HG03457 (cell line): ENCODE results near the gene SETD1B.
"Not testable (repeated sequence)": the region's sequence is repeated elsewhere in the genome, so short reads cannot be mapped to it uniquely, and the experiment has no call there.

ENCODE experiments used
- ATAC-seq: cut with Tn5 transposase; IDR thresholded peaks from one replicate; pipeline ENCODE4 v1.9.1; 2021; ENCODE audit warnings: moderate number of reproducible peaks; ENCODE audit not compliant: unreplicated experiment

Gene SETD1B

GRCh38 chr12:121779422-121779895 lies 24.4 kb upstream of the SETD1B start:
- ATAC-seq, result no peak

- no peak for ATAC-seq
These were observed 23.4 kb upstream of the SETD1B start for GRCh38 chr12:121780429-121780828.

GRCh38 chr12:121781484-121781997 lies 22.3 kb upstream of the SETD1B start:
- peak; percentile 17 for ATAC-seq

GRCh38 chr12:121781998-121782979 lies 21.5 kb upstream of the SETD1B start:
- ATAC-seq, result peak; percentile 46

GRCh38 chr12:121783766-121784165 lies 20.0 kb upstream of the SETD1B start:
- no peak for ATAC-seq

GRCh38 chr12:121784460-121784859 lies 19.3 kb upstream of the SETD1B start:
- no peak for ATAC-seq

- ATAC-seq, result no peak
These were observed 17.4 kb upstream of the SETD1B start for GRCh38 chr12:121786440-121786825.

- no peak for ATAC-seq
These were observed 16.5 kb upstream of the SETD1B start for GRCh38 chr12:121787063-121788025.

GRCh38 chr12:121788176-121788818 lies 15.5 kb upstream of the SETD1B start:
- no peak for ATAC-seq

- no peak for ATAC-seq
These were observed 14.5 kb upstream of the SETD1B start for GRCh38 chr12:121789233-121789781.

GRCh38 chr12:121789800-121790728 lies 13.7 kb upstream of the SETD1B start:
- peak; percentile 26 for ATAC-seq

GRCh38 chr12:121790785-121791184 lies 13.0 kb upstream of the SETD1B start:
- not testable (repeated sequence) for ATAC-seq

- no peak for ATAC-seq
These were observed 11.9 kb upstream of the SETD1B start for GRCh38 chr12:121791671-121792551.

- no peak for ATAC-seq
These were observed 11.0 kb upstream of the SETD1B start for GRCh38 chr12:121792607-121793439.

- no peak for ATAC-seq
These were observed 10.4 kb upstream of the SETD1B start, which contains the start of gene RHOF for GRCh38 chr12:121793440-121793837. RHOF (minus strand) TSS chr12:121793688; CDS start chr12:121793633, 55 bp downstream.

- peak; percentile 34 for ATAC-seq
These were observed 9.8 kb upstream of the SETD1B start for GRCh38 chr12:121793838-121794533.
